Measurements from ENCODE around the gene KLHL21. TPM values are rescaled to one million over a fixed set of nuclear protein-coding genes. Genes with fewer than 3 reads are reported as not detected.

The KLHL21 gene
- total and polyA plus RNA-seq, 9 of the 15 experiments (the other 6 are each of a cell fraction or from before 2014, with no cell fraction given) = 2.1 to 42.1 (median 17.5) TPM

- H3K4me2 ChIP-seq (ENCODE audit: insufficient read depth, low read length) = no peak overlapping the region
- no peaks in the 10 kb centered on the region for H3K27me3 ChIP-seq (ENCODE audit: control insufficient read depth in 2 of 2, insufficient read depth in 2 of 2, low read length in 2 of 2)
- peaks cover 24% of the 10 kb centered on the region; the same call in 1 of the 2 replicates for H4K20me1 ChIP-seq (replicated peaks; ENCODE audit: control insufficient read depth, insufficient read depth, low read length)
- ChIA-PET CTCF (ENCODE audit: low intra/inter-chr PET ratio) (interaction anchor here (0.7 kb wide), 1 partner anchor 68 kb away, joined by 3 read pairs; the partner anchor contains the start of gene TAS1R1), POLR2A (interaction anchor here (0.7 to 5.1 kb wide), 7 partner anchors 9 to 1076 kb away, joined by 3 to 36 read pairs (median 4); partner anchors contain the start of gene KLHL21)
- in situ Hi-C loops (cut with MboI) (no loop called here), intact Hi-C loops (cut with micrococcal nuclease) (no loop called here)
- peaks cover 80% of the 10 kb centered on the region for H3K36me3 ChIP-seq (ENCODE audit: control insufficient read depth, insufficient read depth, low read length)
- 0 out of 4 replicates have a peak overlapping the region, but pooled peaks of 1 of the 2 experiments have one; percentile 9 for H3K9ac ChIP-seq (ENCODE audit: insufficient read depth in 1 of 2, low read depth in 2 of 2, low read length in 2 of 2)
- H3K27ac ChIP-seq (ENCODE audit: extremely low read depth, low read depth, low read length) = no peak overlapping the region
- TF ChIP-seq ZEB2 (IDR thresholded peaks at IDR 0.05) (no peak), RNF2 (IDR thresholded peaks at IDR 0.05) (no peak), ZBTB34 (CRISPR knock-in tag; IDR thresholded peaks at IDR 0.05) (no peak), FOXJ2 (tag; IDR thresholded peaks at IDR 0.05) (no peak), CLOCK (CRISPR knock-in tag; IDR thresholded peaks at IDR 0.05; ENCODE audit: borderline replicate concordance) (no peak), TCFL5 (CRISPR knock-in tag; conservative IDR thresholded peaks at IDR 0.05) (no peak)
- H3K4me1 ChIP-seq (replicated peaks in 1 of 2; ENCODE audit: control insufficient read depth in 2 of 2, insufficient read depth in 2 of 2, low read length in 2 of 2) = peaks cover 12 to 31% of the 10 kb centered on the region in 2 experiments; a peak in 4 of 5 replicates
- peaks cover 78% of the 10 kb centered on the region for H3K79me2 ChIP-seq (ENCODE audit: control insufficient read depth, insufficient read depth, low read length)
- no peak overlapping the region for H2AFZ ChIP-seq (ENCODE audit: low read depth, low read length)
- FAIRE-seq (no peak), ATAC-seq (no peak), DNase-seq (ENCODE audit: extremely low read depth in 1 of 4, low spot score in 3 of 4) (no peak)
- H3K4me3 ChIP-seq = no peak overlapping the region
- 92% methylated on average over 10 of the region's 10 CpGs for WGBS (ENCODE audit: insufficient coverage, low coverage, missing lambda C conversion rate)
- BruUV-seq (replicated peaks) = no TSS peak
- H3K9me3 ChIP-seq (replicated peaks; ENCODE audit: control insufficient read depth, insufficient read depth, low read depth, low read length) = no peaks in the 10 kb centered on the region
- peaks cover 3% of the 10 kb centered on the region for H3K9me1 ChIP-seq (ENCODE audit: control insufficient read depth, insufficient read depth, low read length)
Measured at GRCh38 chr1:6622396-6623152, 19.9 kb upstream of the KLHL21 start.
